Measurements from ENCODE around the gene ARHGAP4.

Gene ARHGAP4

DNA sequence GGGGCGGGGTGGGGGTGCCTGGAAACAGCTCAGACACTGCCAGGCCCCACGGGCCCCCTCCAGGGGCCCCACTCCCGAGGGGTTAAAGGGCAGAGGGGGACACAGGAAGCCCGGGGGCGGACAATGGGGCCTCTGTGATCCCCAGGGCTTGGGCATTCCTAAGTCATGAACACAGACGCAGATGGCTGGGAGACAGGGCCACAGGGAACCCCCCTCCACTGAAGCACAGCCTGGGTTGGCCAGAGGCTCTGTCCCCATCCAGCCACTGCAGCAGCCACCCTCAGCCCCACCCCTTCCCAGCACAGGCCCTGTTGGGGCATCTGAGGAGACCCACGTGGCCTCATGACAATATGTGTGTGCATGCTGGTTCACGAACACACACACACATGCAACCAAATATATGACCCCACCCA is 44.0 kb downstream of the ARHGAP4 start:
- no peak for DNase-seq (ENCODE audit: low read depth in 3 of 3)

DNA sequence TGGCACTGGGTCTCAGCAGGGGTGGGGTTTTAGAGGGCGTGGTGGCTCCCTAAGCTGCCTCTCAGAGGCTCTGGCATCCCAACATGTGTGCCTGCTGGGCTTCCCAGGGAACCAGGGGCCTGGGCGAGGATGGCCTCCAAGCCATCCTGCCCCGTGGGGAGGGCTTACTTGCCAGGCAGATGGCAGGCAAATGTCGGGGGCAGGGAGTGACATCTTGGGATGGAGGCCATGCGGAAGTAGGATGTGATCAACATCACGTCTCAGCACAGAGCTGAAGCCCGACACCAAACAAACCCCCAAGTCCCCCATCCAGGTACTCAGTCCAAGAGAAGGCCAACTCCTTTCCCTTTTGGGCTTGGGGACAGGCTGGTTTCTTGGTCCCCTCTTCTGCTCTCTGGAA is 44.8 kb downstream of the ARHGAP4 start:
- no peak for DNase-seq (ENCODE audit: low read depth in 3 of 3)

DNA sequence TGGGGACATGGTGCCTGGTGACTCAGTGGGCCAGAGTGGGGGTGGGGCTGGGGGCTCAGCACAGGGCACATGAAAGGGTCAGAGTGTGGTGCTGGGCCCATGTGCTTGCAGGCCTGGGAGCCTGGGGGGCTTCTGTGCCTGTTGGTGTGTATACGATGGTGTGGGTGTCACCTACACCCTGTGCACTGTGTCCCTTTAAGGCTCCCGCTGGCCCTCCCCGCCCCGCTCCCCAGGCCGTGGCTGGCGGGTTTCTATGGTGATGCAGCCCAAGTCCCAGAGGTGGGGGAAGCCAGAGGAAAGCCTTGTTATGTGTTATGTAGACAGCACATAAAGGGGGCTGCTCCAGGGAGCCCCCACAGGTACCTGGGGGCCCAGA is 45.6 kb downstream of the ARHGAP4 start:
- no peak for DNase-seq (ENCODE audit: low read depth in 3 of 3)

DNA sequence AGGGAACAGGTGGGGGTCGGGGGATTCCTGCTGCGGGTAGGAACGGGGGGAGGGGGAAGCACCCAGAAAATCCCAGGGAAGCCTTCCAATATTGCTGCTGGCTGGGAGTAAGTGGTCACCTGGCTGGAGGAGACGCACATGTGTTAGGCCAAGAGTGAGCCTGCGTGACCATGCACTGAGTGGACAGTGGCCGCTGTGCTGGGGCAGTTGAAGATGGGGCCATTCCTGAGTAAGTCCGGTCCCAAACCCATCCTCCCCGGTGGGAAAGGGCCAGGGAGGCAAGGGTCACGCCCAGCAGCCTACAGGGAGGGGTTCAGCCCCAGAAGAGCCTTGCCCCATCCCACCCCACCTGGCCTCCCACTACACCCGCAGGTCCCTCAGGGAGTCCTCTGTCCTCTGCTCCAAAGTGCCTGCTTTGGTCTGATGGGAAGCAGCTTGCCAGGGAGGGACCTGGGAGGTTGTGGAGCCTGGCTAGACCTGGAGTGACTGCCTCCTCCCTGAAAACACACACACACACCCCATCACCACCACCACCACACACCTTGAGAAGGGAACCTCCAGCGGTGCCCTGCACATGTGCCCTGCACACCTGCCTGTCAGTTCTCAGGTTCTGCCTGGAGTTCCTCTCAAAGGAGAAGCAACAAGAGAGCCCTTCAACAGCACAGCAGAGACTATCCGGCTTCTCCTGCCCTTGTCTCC is 46.2 kb downstream of the ARHGAP4 start:
- no peak for DNase-seq (ENCODE audit: low read depth in 3 of 3)

DNA sequence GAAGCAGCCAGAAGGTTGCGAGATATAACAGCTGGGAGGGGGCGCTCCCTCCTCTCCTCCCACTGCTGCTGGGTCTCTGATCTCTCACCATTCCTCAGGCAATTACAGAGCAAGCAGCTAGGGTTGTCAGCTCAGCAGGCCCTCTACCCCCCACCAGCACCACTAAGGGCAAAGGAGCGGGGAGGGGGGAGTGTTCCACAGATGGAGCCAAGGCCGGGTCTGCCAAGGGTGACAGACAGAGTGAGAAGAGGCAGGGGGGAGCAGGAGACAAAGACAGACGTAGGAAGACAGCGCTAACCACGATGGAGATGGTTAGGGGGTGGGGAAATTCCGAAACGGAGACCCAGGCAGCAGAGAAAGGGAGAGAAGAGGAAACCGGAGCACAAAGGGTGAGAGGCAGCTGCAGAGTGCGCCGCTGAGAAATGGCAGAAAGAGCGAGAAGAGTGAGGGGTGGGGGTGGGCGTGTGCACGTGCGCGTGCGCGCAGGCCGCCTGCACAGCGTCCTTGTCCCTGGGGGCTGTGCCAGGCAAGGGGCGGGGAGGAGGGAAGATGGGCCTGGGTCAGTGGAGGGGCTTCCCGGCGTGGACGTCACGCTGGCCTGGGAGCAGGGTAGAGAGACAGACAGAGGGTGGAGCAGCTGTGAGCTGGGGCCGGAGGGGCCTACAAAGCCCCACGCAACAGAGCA is 47.0 kb downstream of the ARHGAP4 start:
- no peak for DNase-seq (ENCODE audit: low read depth in 3 of 3)

DNA sequence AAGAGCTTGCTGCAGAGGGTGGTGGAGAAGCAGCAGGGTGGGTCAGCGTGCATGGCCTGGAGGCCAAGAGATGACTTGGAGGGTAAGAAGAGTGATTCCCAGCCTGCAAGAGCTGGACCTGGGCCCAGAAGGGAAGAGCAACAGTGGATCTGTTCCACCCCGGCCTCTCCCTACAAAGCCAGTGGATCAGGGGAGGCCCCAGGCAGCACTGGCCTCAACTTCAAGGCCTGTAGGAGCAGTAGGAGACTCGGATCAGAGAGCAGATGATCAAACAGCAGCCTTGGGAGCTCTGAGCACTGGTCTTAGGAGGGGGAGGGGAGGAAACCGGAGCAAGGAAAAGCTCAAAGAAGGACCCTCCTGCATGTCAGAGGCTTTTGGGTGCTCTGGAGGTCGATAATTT is 47.7 kb downstream of the ARHGAP4 start:
- no peak for DNase-seq (ENCODE audit: low read depth in 3 of 3)

DNA sequence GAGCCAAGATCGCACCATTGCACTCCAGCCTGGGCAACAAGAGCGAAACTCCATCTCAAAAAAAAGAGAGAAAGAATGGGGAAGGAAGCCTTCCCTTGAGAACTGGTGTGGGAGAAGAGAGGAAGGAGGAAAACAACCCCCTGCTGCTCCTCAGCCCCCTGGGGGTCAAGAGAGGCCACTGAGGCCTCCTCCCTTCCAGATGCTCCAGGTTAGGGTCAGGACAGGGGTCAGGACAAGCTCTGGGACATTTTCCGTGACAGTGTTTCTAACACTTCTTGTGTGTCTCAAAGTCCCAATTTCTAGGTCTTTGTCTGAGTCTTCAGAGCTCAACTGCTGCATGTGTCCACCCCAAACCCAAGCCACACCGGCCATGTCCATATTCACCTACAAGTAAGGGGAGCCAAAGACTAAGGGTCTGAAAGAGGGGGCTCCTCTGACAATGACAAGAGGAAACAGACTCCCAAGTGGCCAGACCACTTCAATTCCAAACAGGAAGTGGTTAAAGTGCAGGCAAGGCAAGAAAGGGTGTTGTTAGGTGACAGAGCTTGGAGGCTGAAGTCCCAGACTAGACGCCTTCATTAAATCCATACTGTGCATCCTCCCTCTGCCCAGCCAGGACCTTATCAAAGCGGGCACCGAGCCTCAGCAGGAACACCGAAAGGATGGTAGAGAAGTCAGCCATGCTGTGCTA is 48.3 kb downstream of the ARHGAP4 start:
- no peak for DNase-seq (ENCODE audit: low read depth in 3 of 3)

DNA sequence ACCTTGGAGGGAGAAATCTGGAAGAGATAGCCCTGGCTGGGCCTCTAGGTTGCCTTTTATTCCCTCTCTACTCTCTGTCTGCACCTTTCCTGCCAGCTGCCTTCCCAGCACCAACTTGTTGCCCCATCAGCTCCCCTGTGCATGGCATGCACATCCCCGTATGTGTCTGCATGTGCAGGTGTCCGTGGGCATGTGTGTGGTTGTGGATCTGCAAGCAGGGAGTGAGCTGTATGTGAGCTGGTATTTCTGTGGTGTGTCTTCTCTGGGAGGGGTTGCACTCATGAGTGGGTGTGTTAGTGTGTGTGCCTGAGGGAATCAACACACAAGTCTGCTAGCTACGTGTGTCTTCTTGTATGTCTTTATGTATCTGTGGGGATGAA is 50.0 kb downstream of the ARHGAP4 start:
- no peak for DNase-seq (ENCODE audit: low read depth in 3 of 3)

DNA sequence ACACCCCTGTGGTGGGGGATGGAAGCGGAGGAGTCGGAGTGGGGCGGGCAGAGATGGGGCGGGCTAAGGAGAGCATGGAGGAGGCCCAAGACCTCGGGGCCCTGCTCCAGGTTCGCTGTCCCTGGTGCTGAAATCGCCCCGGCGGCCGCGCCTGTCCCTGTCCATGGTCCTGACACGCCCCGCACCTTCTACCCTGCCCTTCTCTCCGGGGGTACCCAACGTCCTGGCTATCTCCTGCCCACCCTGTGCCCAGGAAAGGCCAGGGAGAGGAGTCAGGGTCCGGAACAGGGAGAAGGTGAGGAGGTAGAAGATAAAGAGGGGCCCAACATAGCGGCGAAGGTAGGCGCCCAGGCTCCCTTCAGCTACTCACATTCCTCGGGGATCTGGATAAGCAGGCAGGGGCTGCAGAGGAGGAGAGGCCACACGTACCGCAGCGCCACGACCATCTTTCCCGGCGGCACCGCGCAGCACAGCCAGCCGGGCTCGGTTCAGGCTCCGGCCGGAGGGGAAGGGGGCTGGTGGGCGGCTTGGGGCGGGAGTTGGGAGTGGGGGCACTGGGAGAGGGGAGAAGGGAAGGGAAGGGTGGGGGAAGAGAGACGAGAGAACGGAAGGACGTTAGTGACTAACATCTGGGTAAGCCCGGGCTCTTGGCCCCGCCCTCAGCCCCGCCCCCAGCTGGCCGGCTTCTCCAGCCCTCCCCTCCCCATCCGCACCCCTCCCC is 50.5 kb downstream of the ARHGAP4 start:
- DNase-seq (ENCODE audit: low read depth in 3 of 3), result peak; percentile 30 to 35 (median 31)

DNA sequence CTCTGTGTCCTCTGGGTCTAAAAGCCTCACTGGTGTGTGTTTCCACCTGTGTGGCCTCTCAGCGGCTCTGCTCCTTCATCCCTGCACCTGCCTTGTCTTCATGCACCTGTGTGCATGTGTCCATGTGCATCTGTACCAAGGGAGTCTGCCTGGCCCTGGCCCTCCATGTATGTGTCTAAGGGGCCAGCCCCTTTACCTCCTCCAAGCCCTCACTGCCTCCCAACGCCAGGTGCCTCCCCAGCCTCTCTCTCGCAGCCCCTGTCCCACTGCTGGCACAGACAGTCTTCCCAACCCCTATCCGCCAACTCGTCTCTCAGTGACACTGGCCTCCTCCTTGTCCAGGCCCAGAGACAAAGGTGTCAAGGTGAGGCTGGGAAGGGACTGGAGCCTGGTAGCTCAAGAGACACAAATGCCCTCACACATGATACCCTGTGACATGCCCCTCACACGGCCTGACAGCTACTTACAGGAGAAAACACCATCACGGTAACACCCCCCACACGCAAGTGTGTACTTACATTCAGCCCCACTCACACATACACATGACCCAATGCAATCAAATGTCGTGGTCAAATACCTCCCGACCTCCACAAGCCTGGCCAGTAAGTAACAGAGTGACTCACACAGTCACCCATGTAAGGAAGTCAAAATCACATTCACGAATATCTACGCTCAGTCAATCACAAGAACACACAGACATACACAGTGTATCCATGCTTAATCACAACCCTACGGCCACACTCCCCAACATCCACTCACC is 51.5 kb downstream of the ARHGAP4 start:
- no peak for DNase-seq (ENCODE audit: low read depth in 3 of 3)

DNA sequence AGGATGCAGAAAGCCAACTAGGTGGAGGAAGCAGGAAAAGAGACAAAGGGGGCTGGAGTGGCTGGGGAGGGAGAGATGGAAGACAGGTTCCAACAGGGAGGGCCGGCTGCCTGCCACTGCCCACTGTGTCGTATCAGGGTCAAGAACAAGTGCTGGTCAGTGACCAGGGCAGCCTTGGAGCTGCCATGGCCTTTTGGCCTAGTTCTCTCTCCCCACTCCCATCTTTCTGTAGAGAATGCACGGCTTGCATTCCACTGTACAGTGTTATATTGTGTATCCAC is 52.0 kb downstream of the ARHGAP4 start:
- DNase-seq (ENCODE audit: low read depth in 3 of 3), result no peak

DNA sequence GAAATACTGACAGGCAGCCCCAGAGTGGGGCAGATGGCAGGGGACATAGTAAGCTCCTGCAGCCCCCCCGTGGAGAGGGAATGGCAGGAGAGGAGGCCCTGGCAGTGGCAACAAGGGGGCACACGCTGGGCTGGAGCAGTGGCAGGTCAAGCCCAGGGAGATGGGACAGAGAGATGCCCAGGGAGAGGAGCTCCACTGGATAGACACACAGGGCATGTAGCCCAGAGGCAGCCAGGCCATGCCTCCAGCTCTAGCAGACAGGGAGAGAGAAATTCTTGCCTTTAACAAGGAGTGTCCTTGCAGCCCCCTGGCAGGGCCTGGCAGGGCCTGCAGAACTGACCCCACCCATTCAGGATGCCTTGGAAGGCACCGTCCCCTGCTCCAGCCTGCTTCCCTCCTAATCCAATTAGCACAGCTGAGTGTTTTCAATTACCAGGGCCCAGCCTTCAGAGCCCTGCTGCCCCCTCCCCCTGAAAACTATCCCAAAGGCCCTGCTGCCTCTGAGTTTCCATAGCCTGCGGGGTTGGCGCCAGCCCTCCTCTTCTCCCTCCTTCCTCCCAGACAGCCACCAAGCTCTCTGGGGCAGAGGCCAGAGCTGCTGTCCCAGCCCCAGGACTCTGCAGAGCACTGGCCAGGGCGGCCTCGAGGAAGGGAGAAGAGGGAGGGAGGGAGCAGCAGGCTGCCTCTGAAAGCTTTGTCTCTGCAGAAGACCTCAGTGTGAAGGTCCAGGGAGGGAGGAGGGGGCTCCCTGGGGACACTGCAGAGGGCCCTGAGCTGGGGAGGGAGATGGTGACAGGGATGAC is 52.6 kb downstream of the ARHGAP4 start:
- no peak for DNase-seq (ENCODE audit: low read depth in 3 of 3)

DNA sequence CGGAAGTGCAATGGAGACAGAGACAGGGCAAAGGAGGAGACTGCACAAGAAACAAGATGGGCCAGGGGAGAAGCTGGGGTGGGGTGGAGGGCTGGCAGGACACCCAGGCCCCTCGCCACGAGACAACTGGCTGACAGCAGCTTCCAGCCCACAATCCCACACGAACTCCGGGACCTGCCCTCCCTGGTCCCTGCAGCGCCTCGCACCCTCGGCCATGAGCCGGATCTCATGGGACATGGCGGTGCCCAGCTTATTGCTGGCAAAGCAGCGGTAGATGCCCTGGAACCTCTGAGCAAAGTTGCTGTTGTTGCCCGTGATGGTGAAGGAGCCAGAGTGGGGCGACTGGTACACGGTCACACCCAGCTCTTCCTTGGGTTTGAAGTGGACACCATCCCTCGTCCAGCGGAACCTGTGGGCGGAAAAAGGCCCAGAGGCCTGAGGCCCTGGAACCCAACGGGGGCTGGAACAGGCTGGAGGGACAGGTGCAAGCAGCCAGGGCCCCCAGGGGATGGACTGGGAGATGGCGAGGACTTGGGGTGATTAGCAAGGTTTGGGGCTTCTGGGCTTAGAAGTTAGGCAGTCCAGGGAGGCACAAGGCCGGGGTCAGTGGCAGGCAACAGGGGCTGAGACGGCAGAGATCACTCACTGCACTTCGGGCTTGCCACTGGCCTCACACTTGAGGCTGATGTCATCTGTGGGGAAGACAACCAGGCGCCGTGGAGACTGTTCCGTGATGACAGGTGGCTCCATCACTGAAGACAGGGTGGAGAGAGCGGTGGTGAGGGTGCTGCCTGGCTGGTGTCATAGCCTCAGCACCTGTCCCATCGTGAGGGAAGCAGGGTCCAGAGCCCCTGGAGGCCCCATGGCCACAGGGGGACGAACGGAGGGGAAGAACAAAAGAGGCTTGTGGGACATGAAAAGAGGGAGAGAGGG is 53.9 kb downstream of the ARHGAP4 start:
- DNase-seq (ENCODE audit: low read depth in 3 of 3), result no peak

DNA sequence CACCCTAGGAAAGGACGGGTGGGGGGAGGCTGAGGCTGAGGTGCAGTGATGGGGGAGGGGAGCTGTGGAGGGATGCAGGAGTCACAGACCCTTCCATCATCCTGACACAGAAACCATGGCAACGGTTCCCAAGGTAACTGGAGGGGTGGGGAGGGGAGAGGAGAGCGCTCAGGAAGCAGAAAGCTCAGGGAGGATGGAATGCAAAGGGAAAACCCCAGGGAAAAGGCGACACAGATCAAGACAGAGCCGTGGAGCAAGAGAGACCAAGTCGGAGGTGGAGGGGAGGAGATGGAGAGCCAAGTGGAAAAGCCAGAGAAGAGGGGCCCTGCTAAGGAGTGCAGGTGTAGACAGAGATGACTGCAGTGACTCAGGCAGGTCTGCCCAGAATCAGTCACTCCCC is 54.6 kb downstream of the ARHGAP4 start:
- no peak for DNase-seq (ENCODE audit: low read depth in 3 of 3)

DNA sequence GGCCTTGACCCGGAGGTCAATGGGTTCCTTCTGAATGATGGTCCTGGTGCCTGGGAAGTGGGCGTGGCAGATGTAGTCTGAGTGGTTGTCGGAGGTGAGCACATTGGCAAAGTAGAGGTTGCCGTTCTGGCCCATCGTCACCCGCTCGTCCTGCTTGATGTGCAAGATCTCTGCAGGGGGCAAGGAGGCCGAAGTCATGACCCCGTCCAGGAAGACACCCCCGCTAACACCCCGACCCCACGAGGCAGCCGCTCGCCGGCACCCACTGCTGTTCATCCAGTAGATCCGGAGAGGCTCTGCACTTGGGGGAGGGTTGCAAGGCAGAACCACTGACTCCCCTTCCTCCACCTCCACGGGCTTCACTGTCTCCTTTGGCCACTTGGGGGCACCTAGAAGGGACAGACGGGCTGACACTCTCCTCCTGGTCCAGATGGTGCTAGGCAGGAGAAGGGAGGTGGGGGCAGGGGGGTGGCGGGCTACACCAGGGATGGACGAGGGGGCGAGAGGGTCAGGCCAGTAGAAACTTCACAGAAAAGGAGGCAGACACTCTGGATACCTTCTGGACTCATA is 55.2 kb downstream of the ARHGAP4 start:
- DNase-seq (ENCODE audit: low read depth in 3 of 3), result no peak

DNA sequence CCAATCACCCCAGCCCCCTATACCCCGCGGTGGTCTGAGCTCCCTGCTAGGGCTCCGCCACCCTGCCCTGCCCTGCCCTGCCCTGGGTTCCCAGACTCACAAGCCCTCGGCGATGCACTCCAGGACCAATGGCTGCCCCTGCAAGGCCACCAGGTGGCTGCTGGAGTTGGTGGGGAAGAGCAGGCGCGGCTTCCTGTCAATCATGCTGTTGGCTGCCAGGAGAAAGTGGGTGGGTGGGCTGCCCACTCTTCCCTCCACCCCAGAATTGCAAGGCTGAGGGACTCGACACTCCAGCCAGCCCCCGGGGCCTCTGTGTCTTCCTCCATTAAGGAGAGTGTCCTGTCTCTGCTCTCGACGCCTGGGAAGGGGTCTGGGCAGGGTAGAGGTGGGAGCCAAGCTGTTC is 55.8 kb downstream of the ARHGAP4 start:
- no peak for DNase-seq (ENCODE audit: low read depth in 3 of 3)

DNA sequence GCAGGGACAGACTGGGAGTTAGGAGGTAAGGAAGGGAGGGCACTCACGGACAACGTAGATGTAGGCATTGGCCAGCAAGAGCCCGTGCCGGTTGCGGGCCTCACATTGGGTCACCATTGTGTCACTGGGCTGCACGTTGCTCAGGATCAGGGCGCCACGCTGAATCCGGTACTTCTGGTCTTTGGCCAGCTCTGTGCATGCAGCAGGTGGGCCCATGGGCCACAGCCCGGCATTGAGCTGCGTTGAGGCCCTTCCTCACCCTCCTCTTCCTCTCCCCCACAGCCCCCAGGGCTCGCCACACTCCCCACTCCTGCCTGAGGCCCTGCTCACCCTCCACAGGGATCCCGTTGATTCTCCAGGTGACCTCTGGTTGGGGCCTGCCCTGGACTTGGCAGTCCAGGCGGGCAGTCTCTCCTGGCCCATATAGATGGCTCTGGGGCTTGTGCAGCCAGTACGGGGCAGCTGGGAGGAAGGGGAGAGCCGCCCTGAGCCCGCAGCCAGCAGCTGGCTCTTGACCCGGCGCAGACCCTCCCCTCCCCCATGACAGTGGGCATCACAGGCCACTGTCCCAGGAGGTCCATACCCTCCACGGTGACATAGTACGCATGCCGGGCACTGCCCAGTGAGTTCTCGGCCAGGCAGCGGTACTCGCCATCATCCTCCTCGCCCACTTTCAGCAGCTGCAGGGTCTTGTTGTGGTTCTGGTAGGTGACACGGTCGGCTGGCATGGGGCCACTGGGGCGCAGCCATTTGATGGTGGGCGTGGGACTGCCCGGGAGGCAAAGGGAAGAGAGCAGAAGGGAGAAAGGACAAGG is 56.4 kb downstream of the ARHGAP4 start:
- no peak for DNase-seq (ENCODE audit: low read depth in 3 of 3)

DNA sequence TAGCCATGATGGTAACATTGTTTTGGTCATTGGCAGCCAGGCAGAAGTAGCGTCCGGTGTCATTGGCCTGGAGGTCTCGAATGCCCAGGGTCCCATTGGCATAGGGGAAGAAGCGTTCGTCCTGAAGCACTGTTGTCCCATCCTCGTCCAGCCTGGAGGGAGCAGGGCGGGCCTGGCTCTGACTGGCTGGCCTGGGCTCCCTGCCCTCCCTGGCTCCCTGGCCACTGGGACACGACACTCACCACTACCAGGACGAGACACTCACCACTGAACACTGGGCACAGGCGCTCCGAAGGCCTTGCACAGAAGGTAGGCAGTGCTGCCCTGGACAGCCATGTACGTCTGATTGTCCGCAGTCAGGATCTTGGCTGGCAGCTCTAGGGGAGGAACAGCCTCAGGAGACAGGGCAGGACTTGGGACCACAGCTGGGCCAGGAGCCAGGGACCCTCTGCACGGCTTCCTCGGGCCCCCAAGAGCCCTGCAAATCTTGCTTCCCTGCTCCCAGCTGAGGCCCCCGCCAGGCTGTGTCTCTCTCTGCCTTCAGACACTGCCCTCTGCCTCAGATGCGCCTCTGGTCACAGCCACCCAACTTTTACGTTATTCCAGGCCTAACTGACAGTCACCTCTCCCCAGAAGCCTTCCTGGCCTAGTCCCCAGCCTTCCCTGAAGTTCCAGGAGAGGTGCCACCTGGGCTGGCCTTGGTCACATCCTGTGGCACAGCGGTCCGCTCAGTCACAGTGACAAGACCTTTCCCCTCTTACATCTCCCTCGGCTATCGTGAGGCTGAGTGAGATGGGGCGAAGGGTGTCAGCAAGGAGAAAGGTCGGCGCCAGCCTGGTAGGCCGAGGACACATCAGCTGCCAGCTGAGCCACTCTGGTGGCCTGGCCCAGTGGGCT is 57.2 kb downstream of the ARHGAP4 start:
- no peak for DNase-seq (ENCODE audit: low read depth in 3 of 3)
